ENCODE results near the gene PCNA.

DNA sequence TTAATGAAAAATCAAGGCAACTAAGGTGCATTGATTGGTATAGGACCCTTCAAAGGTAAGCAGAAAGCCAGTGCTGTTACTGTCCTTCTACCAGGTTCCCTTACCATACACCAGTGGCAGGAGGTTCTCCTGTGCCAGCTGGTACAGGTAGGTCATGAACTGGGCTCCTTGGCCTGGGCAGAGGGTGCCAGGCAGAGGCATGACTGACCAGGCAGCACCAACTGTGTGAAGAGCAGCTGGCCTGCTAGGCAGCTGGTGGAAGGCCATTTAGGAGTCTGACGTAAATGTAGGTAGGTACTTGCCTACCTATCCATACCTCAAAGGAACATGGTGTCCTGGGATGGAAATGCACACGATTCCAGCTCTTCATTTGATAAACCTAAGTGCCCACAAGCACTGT, 23.3 kb downstream of the PCNA start:
- TF ChIP-seq, protein P1, sequence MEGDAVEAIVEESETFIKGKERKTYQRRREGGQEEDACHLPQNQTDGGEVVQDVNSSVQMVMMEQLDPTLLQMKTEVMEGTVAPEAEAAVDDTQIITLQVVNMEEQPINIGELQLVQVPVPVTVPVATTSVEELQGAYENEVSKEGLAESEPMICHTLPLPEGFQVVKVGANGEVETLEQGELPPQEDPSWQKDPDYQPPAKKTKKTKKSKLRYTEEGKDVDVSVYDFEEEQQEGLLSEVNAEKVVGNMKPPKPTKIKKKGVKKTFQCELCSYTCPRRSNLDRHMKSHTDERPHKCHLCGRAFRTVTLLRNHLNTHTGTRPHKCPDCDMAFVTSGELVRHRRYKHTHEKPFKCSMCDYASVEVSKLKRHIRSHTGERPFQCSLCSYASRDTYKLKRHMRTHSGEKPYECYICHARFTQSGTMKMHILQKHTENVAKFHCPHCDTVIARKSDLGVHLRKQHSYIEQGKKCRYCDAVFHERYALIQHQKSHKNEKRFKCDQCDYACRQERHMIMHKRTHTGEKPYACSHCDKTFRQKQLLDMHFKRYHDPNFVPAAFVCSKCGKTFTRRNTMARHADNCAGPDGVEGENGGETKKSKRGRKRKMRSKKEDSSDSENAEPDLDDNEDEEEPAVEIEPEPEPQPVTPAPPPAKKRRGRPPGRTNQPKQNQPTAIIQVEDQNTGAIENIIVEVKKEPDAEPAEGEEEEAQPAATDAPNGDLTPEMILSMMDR (IDR thresholded peaks at IDR 0.05): no peak
- TF ChIP-seq POLR2A (IDR thresholded peaks at IDR 0.05): no peak

All from prostate gland (tissue), 2 donors.